Mammary epithelial cell (primary cell): ENCODE data around the gene GRB10.

Source experiments
- EZH2 ChIP-seq: IDR thresholded peaks from 2 replicates; pipeline ENCODE4 v1.6.1; 2012; ENCODE audit warnings: low read length, inconsistent platforms, borderline replicate concordance
- TF ChIP-seq, protein P1 (sequence below), 2 donors: IDR thresholded peaks in 1 of 2; conservative IDR thresholded peaks in 1 of 2; 2 replicates each; pipeline ENCODE4 v1.5.1; 2011 to 2012; ENCODE audit warnings: inconsistent platforms in 2 of 2, low read length in 2 of 2, mild to moderate bottlenecking in 2 of 2, control low read depth in 1 of 2, low read depth in 1 of 2; ENCODE audit not compliant: insufficient read depth in 1 of 2; ENCODE audit errors: extremely low read depth in 1 of 2

DNA sequence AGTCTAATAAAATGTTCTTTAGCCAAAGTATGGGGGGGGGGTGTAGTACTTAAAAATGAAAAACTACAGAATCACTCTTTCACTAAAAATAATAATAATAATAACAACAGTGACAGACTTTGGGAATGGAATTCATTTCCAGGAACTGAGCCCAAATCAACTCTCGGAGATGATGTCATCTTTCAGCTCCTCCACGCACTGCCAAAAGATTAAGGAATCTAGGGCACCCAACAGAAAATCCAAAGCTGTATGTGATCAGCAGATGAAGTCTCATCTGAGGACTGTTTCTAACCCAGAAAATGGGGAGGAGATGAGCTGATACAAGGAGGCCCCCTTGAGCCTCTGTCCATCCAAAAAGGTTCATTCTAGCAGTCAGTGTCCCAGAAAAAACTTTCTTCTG lies 54.5 kb downstream of the GRB10 start:
- no peak for TF ChIP-seq EZH2
- TF ChIP-seq, protein P1, sequence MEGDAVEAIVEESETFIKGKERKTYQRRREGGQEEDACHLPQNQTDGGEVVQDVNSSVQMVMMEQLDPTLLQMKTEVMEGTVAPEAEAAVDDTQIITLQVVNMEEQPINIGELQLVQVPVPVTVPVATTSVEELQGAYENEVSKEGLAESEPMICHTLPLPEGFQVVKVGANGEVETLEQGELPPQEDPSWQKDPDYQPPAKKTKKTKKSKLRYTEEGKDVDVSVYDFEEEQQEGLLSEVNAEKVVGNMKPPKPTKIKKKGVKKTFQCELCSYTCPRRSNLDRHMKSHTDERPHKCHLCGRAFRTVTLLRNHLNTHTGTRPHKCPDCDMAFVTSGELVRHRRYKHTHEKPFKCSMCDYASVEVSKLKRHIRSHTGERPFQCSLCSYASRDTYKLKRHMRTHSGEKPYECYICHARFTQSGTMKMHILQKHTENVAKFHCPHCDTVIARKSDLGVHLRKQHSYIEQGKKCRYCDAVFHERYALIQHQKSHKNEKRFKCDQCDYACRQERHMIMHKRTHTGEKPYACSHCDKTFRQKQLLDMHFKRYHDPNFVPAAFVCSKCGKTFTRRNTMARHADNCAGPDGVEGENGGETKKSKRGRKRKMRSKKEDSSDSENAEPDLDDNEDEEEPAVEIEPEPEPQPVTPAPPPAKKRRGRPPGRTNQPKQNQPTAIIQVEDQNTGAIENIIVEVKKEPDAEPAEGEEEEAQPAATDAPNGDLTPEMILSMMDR (conservative IDR thresholded peaks at IDR 0.05 in 1 of 2, IDR thresholded peaks at IDR 0.05 in 1 of 2; ENCODE audit: extremely low read depth in 1 of 2, insufficient read depth in 1 of 2, low read depth in 1 of 2, low read length in 2 of 2), result no peak
